Lung (tissue), 12 donors: ENCODE results near the gene CD72. TPM values are rescaled to one million over a fixed set of nuclear protein-coding genes. Genes with fewer than 3 reads are reported as not detected.
A peak's percentile ranks its signal among the peaks of the same experiment; 100 is the strongest.

ENCODE experiments used
- ATAC-seq: fragments of 200-7000 bp; cut with Tn5 transposase; one replicate; pipeline ENCODE4 v1.9.1; 2020; ENCODE audit warnings: moderate number of reproducible peaks; ENCODE audit not compliant: insufficient read depth, low FRiP score
- DNase-seq, 3 donors: peaks; one replicate each; pipeline ENCODE4 v3.0.0-alpha.2; 2013 to 2017
- H3K27ac ChIP-seq, 2 donors: one replicate each; pipeline ENCODE4 v1.5.1; 2013; ENCODE audit warnings: mild to moderate bottlenecking in 2 of 2, moderate library complexity in 2 of 2, control low read depth in 1 of 2, inconsistent platforms in 1 of 2, low read depth in 1 of 2, low read length in 1 of 2
- H3K27me3 ChIP-seq, 3 donors: one replicate each; pipeline ENCODE4 v1.5.1; 2013; ENCODE audit warnings: low read length in 2 of 3; ENCODE audit not compliant: control insufficient read depth in 3 of 3, insufficient read depth in 3 of 3
- H3K36me3 ChIP-seq, 4 donors: one replicate each; pipeline ENCODE4 v1.5.1; 2013; ENCODE audit warnings: low read length in 4 of 4, mild to moderate bottlenecking in 1 of 4, moderate library complexity in 1 of 4; ENCODE audit not compliant: control insufficient read depth in 4 of 4, insufficient read depth in 4 of 4
- H3K4me1 ChIP-seq, 5 donors: one replicate each; pipeline ENCODE4 v1.5.1; 2013; ENCODE audit warnings: low read length in 5 of 5, mild to moderate bottlenecking in 2 of 5, moderate library complexity in 1 of 5; ENCODE audit not compliant: control insufficient read depth in 5 of 5, insufficient read depth in 5 of 5
- H3K4me3 ChIP-seq: one replicate; pipeline ENCODE4 v1.5.1; 2013; ENCODE audit warnings: mild to moderate bottlenecking, control low read depth, moderate library complexity
- H3K9ac ChIP-seq, 2 donors: one replicate each; pipeline ENCODE4 v1.5.1; 2013; ENCODE audit warnings: low read length in 2 of 2, control low read depth in 1 of 2; ENCODE audit not compliant: insufficient read depth in 1 of 2
- H3K9me3 ChIP-seq, 4 donors: one replicate each; pipeline ENCODE4 v1.5.1; 2013; ENCODE audit warnings: low read length in 3 of 4, mild to moderate bottlenecking in 1 of 4, moderate library complexity in 1 of 4; ENCODE audit not compliant: control insufficient read depth in 4 of 4, insufficient read depth in 3 of 4
- CTCF ChIP-seq: IDR thresholded peaks from 2 replicates; pipeline ENCODE4 v1.5.1; 2012; ENCODE audit warnings: mild to moderate bottlenecking; ENCODE audit errors: control extremely low read depth, extremely low read depth
- WGBS, 2 donors: extraction: QIAGEN DNeasy Blood & Tissue Kit; methylation state at CpG; one replicate each; pipeline ENCODE4 v1.1.7; 2013; 5-methylcytosine and 5-hydroxymethylcytosine counted together
- polyA plus RNA-seq, 2 donors: library from polyadenylated mRNA; stranded (reverse); fragments of 200-250 nt; gene quantifications; one replicate each; pipeline ENCODE4 v1.2.1, GENCODE V29; 2013
- total RNA-seq, 2 donors: library from RNA; depleted of rRNA in 1 of 2; stranded (reverse); fragments of >200 nt in 1 of 2; gene quantifications; one replicate each; pipeline ENCODE4 v1.2.1, GENCODE V29; 2014 to 2021
- donor health status: control.
- donor health status: control.
- donor health status: Bipolar disorder and iron deficiency.
- donor health status: healthy.
- donor health status: DM: yes; HTN: yes; CAD: no.

Gene CD72
- total and polyA plus RNA-seq, 4 donors, result 3.1 to 10.6 (median 5.9) TPM

GRCh38 chr9:35606138-35606504 is 12.1 kb downstream of the CD72 start:
- H3K9ac ChIP-seq, result peak overlapping the region; percentile 8 to 68
- no peaks in the 10 kb centered on the region for H3K9me3 ChIP-seq
- peaks cover 0 to 29% (median 10%) of the 10 kb centered on the region in 5 donors for H3K4me1 ChIP-seq
- H3K36me3 ChIP-seq, result peaks cover 2 to 23% (median 12%) of the 10 kb centered on the region in 4 donors
- H3K4me3 ChIP-seq, result peak overlapping the region; percentile 64
- no peaks in the 10 kb centered on the region for H3K27me3 ChIP-seq
- TF ChIP-seq CTCF, result no peak
- H3K27ac ChIP-seq, result peak overlapping the region in 1 of 2 donors; percentile 82
- 16 to 24% methylated on average over 5 of the region's 5 CpGs for WGBS, 2 donors
- DNase-seq, result peak in 1 of 3 donors; percentile 8
- no peak for ATAC-seq

GRCh38 chr9:35605351-35606137 is 12.7 kb downstream of the CD72 start:
- Histone ChIP-seq H3K4me1 (peaks cover 0 to 29% (median 10%) of the 10 kb centered on the region in 5 donors), H3K27ac (peak overlapping the region; percentile 33 to 82), H3K9ac (peak overlapping the region; percentile 8 to 68), H3K27me3 (no peaks in the 10 kb centered on the region), H3K4me3 (peak overlapping the region; percentile 64), H3K9me3 (no peaks in the 10 kb centered on the region), H3K36me3 (peaks cover 2 to 23% (median 12%) of the 10 kb centered on the region in 4 donors)
- DNase-seq (peak; percentile 9 to 24 (median 17)), ATAC-seq (no peak)
- TF ChIP-seq CTCF, result no peak
- 1% methylated on average over 63 to 76 of the region's 76 CpGs for WGBS, 2 donors

GRCh38 chr9:35604578-35605350 is 13.4 kb downstream of the CD72 start, which contains the start of gene TESK1:
TSS of gene TESK1 (plus strand) at chr9:35605262. CDS start at chr9:35605620, 358 bp downstream.
- peak within 1 kb of the TSS; percentile 64 for H3K4me3 ChIP-seq
- no peaks in the 10 kb centered on the region for H3K27me3 ChIP-seq
- peaks cover 2 to 20% (median 10%) of the 10 kb centered on the region in 4 donors for H3K36me3 ChIP-seq
- peak within 1 kb of the TSS; percentile 8 to 95 for H3K9ac ChIP-seq
- no peak for TF ChIP-seq CTCF
- no peaks in the 10 kb centered on the region for H3K9me3 ChIP-seq
- peak; percentile 57 for ATAC-seq
- peak within 1 kb of the TSS; percentile 91 for H3K27ac ChIP-seq
- peak; percentile 58 to 74 (median 69) for DNase-seq
- H3K4me1 ChIP-seq, result peaks cover 0 to 29% (median 10%) of the 10 kb centered on the region in 5 donors
- WGBS, 2 donors, result 0% methylated on average over 34 to 55 of the region's 55 CpGs
